GM13977 (cell line): ENCODE measurements around the gene CLDN6.

Experiments used
- DNase-seq: peaks from one replicate; pipeline ENCODE4 v3.0.0; 2012; ENCODE audit warnings: low spot score
- CTCF ChIP-seq: IDR thresholded peaks from 2 replicates; pipeline ENCODE4 v1.5.1; 2012; ENCODE audit warnings: mild to moderate bottlenecking, control low read depth; ENCODE audit not compliant: insufficient read depth; ENCODE audit errors: extremely low read depth, missing control alignments
- in situ Hi-C: fragments of 300-500 bp; cut with MboI; formaldehyde crosslinking; loops from one replicate; pipeline ENCODE4 v1.12.0; 2022; ENCODE audit warnings: low sequenced_read_pairs, low pct_unique_long_range_greater_than_20kb, mixed read lengths, inconsistent platforms; ENCODE audit not compliant: unreplicated experiment

The CLDN6 gene

GRCh38 chr16:3017794-3018506 is at the start of gene CLDN6:
Gene CLDN6, minus strand, starts transcription at chr16:3018183. Its CDS starts 2,162 bp downstream, at chr16:3016021.
- in situ Hi-C loops, result no loop called here
- peak; percentile 47 for TF ChIP-seq CTCF
- DNase-seq, result peak; percentile 68

- TF ChIP-seq CTCF, result no peak
- in situ Hi-C loops, result loop anchor here (10.0 kb wide), 1 partner anchor 98 kb away; no protein-coding TSS in a partner anchor
- DNase-seq, result no peak
Measured at GRCh38 chr16:3066440-3066748, 48.4 kb upstream of the CLDN6 start.

GRCh38 chr16:3065742-3066439 is 47.9 kb upstream of the CLDN6 start:
- DNase-seq, result peak; percentile 27
- TF ChIP-seq CTCF, result no peak
- in situ Hi-C loops, result loop anchor here (10.0 kb wide), 1 partner anchor 99 kb away; no protein-coding TSS in a partner anchor

- TF ChIP-seq CTCF, result no peak
- in situ Hi-C loops, result loop anchor here (10.0 kb wide), 1 partner anchor 100 kb away; no protein-coding TSS in a partner anchor
- peak; percentile 69 for DNase-seq
Measured at GRCh38 chr16:3065069-3065741, 47.2 kb upstream of the CLDN6 start, which contains the start of gene IL32. Gene IL32, plus strand, starts transcription at chr16:3065640. Its CDS starts 172 bp downstream, at chr16:3065812.

- in situ Hi-C loops, result loop anchor here (10.0 kb wide), 1 partner anchor 101 kb away; no protein-coding TSS in a partner anchor
- no peak for TF ChIP-seq CTCF
- DNase-seq, result no peak
Measured at GRCh38 chr16:3063625-3064386, 45.8 kb upstream of the CLDN6 start.

GRCh38 chr16:3062553-3062952 is 44.6 kb upstream of the CLDN6 start:
- no peak for DNase-seq
- TF ChIP-seq CTCF, result no peak
- in situ Hi-C loops, result loop anchor here (10.0 kb wide), 1 partner anchor 102 kb away; no protein-coding TSS in a partner anchor
